ENCODE data around the gene SLF1.

- TF ChIP-seq MAX (IDR thresholded peaks at IDR 0.05) (no peak), RAD21 (IDR thresholded peaks at IDR 0.05 in 1 of 2, conservative IDR thresholded peaks at IDR 0.05 in 1 of 2; ENCODE audit: low read depth in 2 of 2, low read length in 2 of 2) (no peak), CTCF (IDR thresholded peaks at IDR 0.05; ENCODE audit: control extremely low read depth in 1 of 3, insufficient read depth in 1 of 3, low read depth in 1 of 3, low read length in 3 of 3) (no peak), POLR2AphosphoS5 (IDR thresholded peaks at IDR 0.05; ENCODE audit: low read depth, low read length) (no peak), KDM1A (IDR thresholded peaks at IDR 0.05; ENCODE audit: borderline replicate concordance, low read length) (no peak)
These were observed 73.5 kb downstream of the SLF1 start for GRCh38 chr5:94691949-94692348.
